Measurements from ENCODE around the gene HERC2.

The HERC2 gene

DNA sequence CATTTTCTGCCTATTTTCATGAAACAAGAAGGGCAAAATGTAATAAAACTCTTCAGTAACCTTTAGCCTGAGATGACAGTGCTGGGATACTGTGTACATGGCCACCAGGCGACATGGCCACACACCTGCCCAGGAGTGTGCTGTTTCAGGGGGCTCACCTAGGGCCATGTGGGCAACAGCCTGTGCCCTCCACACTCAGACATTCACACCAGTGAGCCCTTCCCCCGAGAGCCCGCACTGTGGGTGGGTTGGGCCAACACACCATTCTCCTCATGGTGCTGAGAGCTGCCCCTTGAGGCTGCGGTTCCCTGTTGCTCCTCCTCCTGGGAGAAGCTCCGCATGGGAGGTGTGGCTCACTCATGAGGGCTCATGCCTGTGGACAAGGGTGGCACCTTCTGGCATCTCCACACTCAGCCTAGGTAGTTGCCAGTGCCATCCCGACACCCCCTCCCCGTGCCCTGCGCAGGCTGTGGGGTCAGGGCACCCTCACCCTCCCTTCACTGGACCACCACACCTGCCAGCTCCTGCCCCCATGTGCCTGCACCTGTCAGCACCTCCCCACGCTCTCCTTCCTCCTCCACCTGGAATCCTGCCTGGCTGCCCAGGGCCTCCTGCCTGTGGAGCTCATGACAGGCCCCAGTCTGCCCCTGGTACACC is 242.5 kb downstream of the HERC2 start:
- DNase-seq (ENCODE audit: extremely low read depth in 1 of 2, low read depth in 1 of 2): no peak

DNA sequence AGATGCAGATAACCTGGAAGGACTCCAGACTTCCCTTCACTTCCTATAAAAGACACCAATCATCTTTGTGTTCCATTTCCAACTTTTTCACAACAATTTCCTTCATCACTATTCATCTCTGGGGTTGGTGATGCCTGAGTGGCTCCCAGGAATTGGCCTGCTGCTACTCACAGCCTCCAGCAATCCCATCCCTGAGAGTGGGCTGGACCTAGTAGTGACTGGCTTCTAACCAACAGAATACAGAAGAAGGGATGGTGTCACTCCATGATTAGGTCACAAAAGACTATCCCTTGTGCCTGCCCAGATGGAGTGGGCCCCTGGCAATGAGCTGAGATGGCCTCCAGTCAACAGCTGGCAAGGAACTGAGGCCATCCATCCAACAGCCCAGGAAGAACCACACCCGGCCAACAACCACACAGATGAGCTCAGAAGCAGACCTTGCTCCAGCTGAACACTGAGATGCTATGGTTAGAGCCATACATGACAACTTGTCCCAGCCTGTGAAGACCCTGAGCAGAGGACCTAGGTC is 243.7 kb downstream of the HERC2 start:
- DNase-seq (ENCODE audit: extremely low read depth in 1 of 2, low read depth in 1 of 2): no peak

DNA sequence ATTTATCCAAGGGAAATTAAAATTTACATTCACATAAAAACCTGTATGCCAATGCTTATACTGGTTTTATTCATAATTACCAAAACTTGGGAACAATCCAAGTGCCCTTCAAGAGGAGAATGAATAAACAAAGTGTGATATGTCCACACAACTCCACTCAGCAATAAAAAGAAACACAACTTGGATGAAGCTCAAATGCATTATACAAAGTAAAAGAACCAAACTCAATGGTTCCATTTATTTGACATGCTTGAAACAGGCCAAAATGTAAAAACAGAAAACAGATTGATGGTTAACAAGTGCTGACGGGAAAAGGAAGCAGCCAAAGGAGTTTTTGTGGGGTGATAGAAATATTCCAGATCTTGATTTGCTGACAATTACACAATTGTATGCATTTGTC is 246.4 kb downstream of the HERC2 start:
- no peak for DNase-seq (ENCODE audit: extremely low read depth in 1 of 2, low read depth in 1 of 2)

GRCh38 chr15:28068930-28069329 is 253.0 kb downstream of the HERC2 start:
- DNase-seq (ENCODE audit: extremely low read depth in 1 of 2, low read depth in 1 of 2): no peak

DNA sequence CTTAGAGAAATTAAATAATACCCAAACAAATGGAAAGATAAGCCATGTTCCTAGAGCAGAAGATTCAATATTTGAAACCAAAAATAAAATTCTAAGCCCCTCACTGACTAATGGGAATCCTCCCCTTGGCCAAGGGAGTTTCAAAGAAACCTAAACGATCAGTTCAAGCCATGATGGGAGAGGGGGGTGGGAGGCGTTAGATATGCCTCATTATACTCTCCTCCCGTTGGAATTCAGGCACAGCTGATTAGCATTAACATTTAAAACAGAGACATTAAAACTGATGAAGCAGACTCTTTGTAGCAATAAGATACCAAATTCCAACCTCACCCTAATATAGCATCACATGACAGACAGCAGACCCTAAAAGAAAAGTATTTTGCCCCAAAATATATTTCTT is 255.7 kb downstream of the HERC2 start:
- no peak for DNase-seq (ENCODE audit: extremely low read depth in 1 of 2, low read depth in 1 of 2)
